ENCODE measurements around the gene SULT1C3. TPM values are rescaled to one million over a fixed set of nuclear protein-coding genes. Genes with fewer than 3 reads are reported as not detected.

SULT1C3 gene
- total RNA-seq: not detected in 2 replicates

DNA sequence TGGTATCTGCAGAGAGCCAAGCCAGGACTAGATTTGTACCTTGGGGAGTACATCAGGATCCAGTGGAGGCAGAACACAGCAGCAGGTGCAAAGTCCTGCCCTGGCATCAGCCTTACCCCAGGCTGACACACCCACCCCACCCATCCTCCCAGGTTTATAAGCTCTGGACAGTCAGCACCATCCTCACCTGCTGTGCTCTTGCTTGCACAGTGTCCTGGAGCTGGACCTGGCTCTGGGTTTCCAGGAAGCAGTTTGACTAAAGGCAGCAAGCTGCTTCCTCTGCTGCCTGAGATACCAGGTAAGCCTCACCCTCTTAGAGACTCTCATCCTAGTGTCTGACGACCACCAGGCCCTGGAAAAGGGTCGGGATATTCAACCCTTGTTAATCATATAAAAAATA lies at the start of gene SULT1C3:
Gene SULT1C3, plus strand, starts transcription at position 183 of the 400 bp plus-strand sequence. CDS start 7,227 bp downstream, outside the sequence.

GRCh38 chr2:108288534-108289106 lies 48.9 kb downstream of the SULT1C3 start, which contains the start of gene SULT1C2:
SULT1C2 (plus strand) TSS chr2:108288895; CDS start chr2:108293668, 4,773 bp downstream.

Other genes with a start within 250 kb of the SULT1C3 start
- not detected in 2 replicates for gene SULT1C2, start 48.9 kb downstream of the SULT1C3 start, total RNA-seq
- gene SULT1C4, start 138.0 kb downstream of the SULT1C3 start, total RNA-seq: not detected in 2 replicates
- 7.7 and 18.0 TPM in 2 replicates for gene GCC2, start 209.2 kb downstream of the SULT1C3 start, total RNA-seq